Measurements from ENCODE around the gene SLC7A7. TPM values are rescaled to one million over a fixed set of nuclear protein-coding genes. Genes with fewer than 3 reads are reported as not detected.

The SLC7A7 gene
- polyA plus RNA-seq, 1 donor from 2014 or later, result not detected

DNA sequence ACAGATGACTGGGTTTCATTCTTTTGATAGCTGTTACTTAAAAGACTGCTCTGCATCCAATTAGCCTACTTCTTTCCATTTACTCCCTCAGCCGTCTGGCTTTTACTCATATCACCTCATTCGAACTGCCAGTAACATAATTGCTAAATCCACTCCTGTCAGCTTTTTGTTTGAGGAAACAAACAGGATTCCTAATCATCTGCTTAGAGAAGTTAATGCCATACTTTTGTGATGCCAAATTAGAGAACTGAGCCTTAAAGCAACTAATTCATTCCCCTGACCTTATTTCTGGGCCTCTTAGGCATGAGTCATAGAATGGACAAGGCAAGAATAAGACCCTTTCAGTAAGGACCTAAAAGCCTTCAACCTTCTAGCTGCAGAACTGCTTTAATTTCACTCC is 45.9 kb downstream of the SLC7A7 start:
- Histone ChIP-seq H4K20me1 (ENCODE audit: insufficient read depth) (no peaks in the 10 kb centered on the region), H3K9me2 (ENCODE audit: insufficient read depth, low read length) (no peaks in the 10 kb centered on the region), H3K27ac (ENCODE audit: low read length) (no peak overlapping the region), H3K9me3 (ENCODE audit: low read length) (no peaks in the 10 kb centered on the region), H3K4me3 (ENCODE audit: low read length) (no peak overlapping the region), H3K27me3 (ENCODE audit: insufficient read depth, low read depth, low read length) (no peaks in the 10 kb centered on the region), H2AFZ (ENCODE audit: low read depth, low read length) (no peak overlapping the region), H3K79me2 (replicated peaks; ENCODE audit: insufficient read depth, low read length) (peaks cover 18% of the 10 kb centered on the region), H3F3A (ENCODE audit: insufficient read depth, low read length, poor library complexity, severe bottlenecking) (no peaks in the 10 kb centered on the region), H3K36me3 (ENCODE audit: insufficient read depth, low read length) (no peaks in the 10 kb centered on the region), H3K9ac (ENCODE audit: low read length) (no peak overlapping the region), H3K4me2 (ENCODE audit: low read length) (no peak overlapping the region)
- no peak for TF ChIP-seq TAF1 (IDR thresholded peaks at IDR 0.05; ENCODE audit: low read depth)
- TF ChIP-seq RAD21 (conservative IDR thresholded peaks at IDR 0.05), result no peak
- no peak for TF ChIP-seq EP300 (conservative IDR thresholded peaks at IDR 0.05; ENCODE audit: poor library complexity, severe bottlenecking)
- TF ChIP-seq MXI1 (conservative IDR thresholded peaks at IDR 0.05; ENCODE audit: poor library complexity, severe bottlenecking), result no peak
- TF ChIP-seq, protein P1, sequence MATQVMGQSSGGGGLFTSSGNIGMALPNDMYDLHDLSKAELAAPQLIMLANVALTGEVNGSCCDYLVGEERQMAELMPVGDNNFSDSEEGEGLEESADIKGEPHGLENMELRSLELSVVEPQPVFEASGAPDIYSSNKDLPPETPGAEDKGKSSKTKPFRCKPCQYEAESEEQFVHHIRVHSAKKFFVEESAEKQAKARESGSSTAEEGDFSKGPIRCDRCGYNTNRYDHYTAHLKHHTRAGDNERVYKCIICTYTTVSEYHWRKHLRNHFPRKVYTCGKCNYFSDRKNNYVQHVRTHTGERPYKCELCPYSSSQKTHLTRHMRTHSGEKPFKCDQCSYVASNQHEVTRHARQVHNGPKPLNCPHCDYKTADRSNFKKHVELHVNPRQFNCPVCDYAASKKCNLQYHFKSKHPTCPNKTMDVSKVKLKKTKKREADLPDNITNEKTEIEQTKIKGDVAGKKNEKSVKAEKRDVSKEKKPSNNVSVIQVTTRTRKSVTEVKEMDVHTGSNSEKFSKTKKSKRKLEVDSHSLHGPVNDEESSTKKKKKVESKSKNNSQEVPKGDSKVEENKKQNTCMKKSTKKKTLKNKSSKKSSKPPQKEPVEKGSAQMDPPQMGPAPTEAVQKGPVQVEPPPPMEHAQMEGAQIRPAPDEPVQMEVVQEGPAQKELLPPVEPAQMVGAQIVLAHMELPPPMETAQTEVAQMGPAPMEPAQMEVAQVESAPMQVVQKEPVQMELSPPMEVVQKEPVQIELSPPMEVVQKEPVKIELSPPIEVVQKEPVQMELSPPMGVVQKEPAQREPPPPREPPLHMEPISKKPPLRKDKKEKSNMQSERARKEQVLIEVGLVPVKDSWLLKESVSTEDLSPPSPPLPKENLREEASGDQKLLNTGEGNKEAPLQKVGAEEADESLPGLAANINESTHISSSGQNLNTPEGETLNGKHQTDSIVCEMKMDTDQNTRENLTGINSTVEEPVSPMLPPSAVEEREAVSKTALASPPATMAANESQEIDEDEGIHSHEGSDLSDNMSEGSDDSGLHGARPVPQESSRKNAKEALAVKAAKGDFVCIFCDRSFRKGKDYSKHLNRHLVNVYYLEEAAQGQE (IDR thresholded peaks at IDR 0.05; ENCODE audit: borderline replicate concordance), result no peak
- no peak for TF ChIP-seq SMC3 (conservative IDR thresholded peaks at IDR 0.05; ENCODE audit: poor library complexity)
- TF ChIP-seq EZH2 (IDR thresholded peaks at IDR 0.05; ENCODE audit: borderline replicate concordance, insufficient read depth, low read length, poor library complexity, severe bottlenecking), result no peak

- Histone ChIP-seq H3K4me3 (ENCODE audit: low read length) (no peak overlapping the region), H3K9me3 (ENCODE audit: low read length) (no peaks in the 10 kb centered on the region), H2AFZ (ENCODE audit: low read depth, low read length) (no peak overlapping the region), H3K36me3 (ENCODE audit: insufficient read depth, low read length) (no peaks in the 10 kb centered on the region), H3K79me2 (replicated peaks; ENCODE audit: insufficient read depth, low read length) (peaks cover 18% of the 10 kb centered on the region), H3K4me2 (ENCODE audit: low read length) (no peak overlapping the region), H3K9me2 (ENCODE audit: insufficient read depth, low read length) (no peaks in the 10 kb centered on the region), H3F3A (ENCODE audit: insufficient read depth, low read length, poor library complexity, severe bottlenecking) (no peaks in the 10 kb centered on the region), H3K27ac (ENCODE audit: low read length) (no peak overlapping the region), H4K20me1 (ENCODE audit: insufficient read depth) (no peaks in the 10 kb centered on the region), H3K27me3 (ENCODE audit: insufficient read depth, low read depth, low read length) (no peaks in the 10 kb centered on the region), H3K9ac (ENCODE audit: low read length) (no peak overlapping the region)
- TF ChIP-seq TAF1 (IDR thresholded peaks at IDR 0.05; ENCODE audit: low read depth) (no peak), POLR2AphosphoS5 (IDR thresholded peaks at IDR 0.05) (no peak), RAD21 (conservative IDR thresholded peaks at IDR 0.05) (no peak), EP300 (conservative IDR thresholded peaks at IDR 0.05; ENCODE audit: poor library complexity, severe bottlenecking) (no peak), MXI1 (conservative IDR thresholded peaks at IDR 0.05; ENCODE audit: poor library complexity, severe bottlenecking) (no peak), EZH2 (IDR thresholded peaks at IDR 0.05; ENCODE audit: borderline replicate concordance, insufficient read depth, low read length, poor library complexity, severe bottlenecking) (no peak)
- TF ChIP-seq, protein P2, sequence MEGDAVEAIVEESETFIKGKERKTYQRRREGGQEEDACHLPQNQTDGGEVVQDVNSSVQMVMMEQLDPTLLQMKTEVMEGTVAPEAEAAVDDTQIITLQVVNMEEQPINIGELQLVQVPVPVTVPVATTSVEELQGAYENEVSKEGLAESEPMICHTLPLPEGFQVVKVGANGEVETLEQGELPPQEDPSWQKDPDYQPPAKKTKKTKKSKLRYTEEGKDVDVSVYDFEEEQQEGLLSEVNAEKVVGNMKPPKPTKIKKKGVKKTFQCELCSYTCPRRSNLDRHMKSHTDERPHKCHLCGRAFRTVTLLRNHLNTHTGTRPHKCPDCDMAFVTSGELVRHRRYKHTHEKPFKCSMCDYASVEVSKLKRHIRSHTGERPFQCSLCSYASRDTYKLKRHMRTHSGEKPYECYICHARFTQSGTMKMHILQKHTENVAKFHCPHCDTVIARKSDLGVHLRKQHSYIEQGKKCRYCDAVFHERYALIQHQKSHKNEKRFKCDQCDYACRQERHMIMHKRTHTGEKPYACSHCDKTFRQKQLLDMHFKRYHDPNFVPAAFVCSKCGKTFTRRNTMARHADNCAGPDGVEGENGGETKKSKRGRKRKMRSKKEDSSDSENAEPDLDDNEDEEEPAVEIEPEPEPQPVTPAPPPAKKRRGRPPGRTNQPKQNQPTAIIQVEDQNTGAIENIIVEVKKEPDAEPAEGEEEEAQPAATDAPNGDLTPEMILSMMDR (IDR thresholded peaks at IDR 0.05; ENCODE audit: poor library complexity, severe bottlenecking), result no peak
- TF ChIP-seq, protein P1 (IDR thresholded peaks at IDR 0.05; ENCODE audit: borderline replicate concordance), result no peak
Measured at GRCh38 chr14:22768947-22769346, 46.3 kb downstream of the SLC7A7 start.

Data from neural cell (in vitro differentiated cells).